ENCODE results near the gene ST3GAL4.
"Not testable (repeated sequence)": the region's sequence is repeated elsewhere in the genome, so short reads cannot be mapped to it uniquely, and the experiment has no call there.

The ST3GAL4 gene

DNA sequence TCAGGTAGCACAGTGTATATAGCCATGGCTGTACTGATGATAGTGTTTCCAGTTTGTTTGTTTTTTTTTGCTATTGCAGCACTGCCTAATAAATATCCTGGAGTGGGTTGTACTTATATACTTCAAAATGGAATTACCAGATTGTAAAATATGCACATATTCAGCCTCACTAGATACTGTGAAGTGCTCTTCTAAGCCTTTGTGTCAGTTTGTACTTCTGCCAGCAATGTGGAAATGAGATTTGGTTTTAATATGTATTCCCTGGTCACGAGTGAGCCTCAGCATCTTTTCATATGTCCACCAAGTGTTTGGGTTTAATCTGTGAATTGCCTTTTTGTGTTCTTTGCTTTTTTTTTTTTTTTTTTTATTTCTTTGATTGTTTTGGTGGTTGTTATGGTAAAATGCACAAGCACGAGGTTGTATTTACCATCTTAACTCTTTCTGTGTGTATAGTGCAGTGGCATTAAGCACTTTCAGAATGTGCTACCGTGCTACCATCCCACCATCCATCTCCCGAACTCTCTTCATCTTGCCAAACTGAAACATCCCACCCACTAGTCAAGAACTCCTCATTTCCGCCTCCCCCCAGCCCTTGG is 34.9 kb downstream of the ST3GAL4 start:
- DNase-seq (ENCODE audit: low spot score), result no peak

GRCh38 chr11:126391286-126391954 is 35.9 kb downstream of the ST3GAL4 start:
- no peak for DNase-seq (ENCODE audit: low spot score)

- DNase-seq (ENCODE audit: low spot score), result no peak
Measured at GRCh38 chr11:126391970-126392632, 36.6 kb downstream of the ST3GAL4 start.

DNA sequence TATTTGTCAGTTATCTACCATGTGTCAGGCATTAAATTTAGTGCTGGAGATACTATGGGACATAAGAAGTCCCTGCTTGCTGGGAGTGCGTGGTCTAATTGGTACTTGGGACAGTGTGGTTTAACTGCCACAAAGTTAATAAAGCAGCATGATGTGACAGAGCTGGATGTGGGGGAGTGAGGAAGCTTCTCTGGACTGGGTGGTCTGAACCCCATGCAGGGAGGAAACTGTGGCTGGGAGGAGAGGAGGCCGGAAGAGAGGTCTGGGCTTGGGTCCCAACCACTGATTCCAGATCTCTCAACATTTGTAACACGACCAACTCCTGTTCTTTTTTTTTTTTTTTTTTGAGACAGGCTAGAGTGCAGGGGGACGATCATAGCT is 37.1 kb downstream of the ST3GAL4 start:
- no peak for DNase-seq (ENCODE audit: low spot score)

GRCh38 chr11:126393143-126393542 is 37.7 kb downstream of the ST3GAL4 start:
- DNase-seq (ENCODE audit: low spot score), result no peak

GRCh38 chr11:126394036-126394435 is 38.5 kb downstream of the ST3GAL4 start:
- no peak for DNase-seq (ENCODE audit: low spot score)

DNA sequence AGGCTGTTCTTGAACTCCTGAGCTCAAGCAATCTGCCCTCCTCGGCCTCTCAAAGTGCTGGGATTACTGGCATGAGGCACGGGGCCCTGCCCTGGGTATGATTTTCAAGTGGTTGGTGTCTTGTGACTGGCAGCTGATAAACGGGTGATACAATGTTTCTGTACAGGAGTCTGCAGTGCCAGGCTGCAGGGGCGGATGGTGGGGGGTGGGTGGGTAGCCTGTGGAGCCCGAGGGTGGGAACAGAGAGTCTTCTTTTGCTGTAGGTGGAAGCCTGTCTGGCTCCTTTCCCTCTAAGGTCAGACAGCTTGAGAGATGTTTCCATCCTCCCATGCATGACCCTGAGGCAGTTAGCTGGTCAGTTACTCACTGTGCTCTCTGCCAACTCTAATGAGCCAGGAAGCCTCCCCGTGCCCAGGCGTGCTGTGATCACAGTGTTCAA is 39.2 kb downstream of the ST3GAL4 start:
- DNase-seq (ENCODE audit: low spot score), result not testable (repeated sequence)

DNA sequence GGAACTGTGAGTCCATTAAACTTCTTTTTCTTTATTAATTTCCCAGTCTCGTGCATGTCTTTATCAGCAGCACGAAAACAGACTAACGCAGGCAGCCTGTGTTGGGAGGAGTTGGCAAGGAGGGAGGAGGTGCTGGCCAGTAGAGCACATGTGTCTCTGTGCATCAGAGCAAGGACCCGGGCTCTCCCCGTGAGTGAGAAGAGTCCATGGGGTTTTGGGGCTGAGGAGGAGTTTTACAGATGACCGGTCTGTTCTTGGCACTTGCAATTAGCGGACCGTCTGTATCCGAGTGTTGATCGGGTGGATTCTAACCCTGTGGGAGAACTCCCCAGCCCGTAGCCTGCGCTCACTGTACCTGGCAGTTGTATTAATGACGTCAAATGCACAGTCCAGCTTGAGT is 40.3 kb downstream of the ST3GAL4 start:
- DNase-seq (ENCODE audit: low spot score), result not testable (repeated sequence)

GRCh38 chr11:126396266-126396665 is 40.8 kb downstream of the ST3GAL4 start:
- DNase-seq (ENCODE audit: low spot score), result not testable (repeated sequence)

DNA sequence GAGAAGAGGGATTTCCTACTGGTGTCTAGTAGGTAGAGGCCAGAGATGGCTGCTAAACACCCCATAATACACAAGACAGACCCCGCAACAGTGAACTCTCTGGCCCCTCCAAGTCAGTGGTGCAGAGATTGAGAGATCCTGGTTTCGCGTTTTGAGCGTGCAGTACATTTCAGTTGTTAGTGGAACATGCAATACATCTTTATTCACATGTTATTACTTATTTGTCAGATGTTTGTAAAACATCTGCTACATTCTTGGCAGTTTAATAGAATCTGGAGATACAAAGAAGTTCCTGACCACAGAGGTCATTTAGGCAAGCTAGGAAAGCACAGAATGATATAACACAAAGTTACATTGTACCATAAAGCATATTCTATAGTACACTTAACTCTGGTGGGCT is 41.5 kb downstream of the ST3GAL4 start:
- DNase-seq (ENCODE audit: low spot score), result no peak

- no peak for DNase-seq (ENCODE audit: low spot score)
Measured at GRCh38 chr11:126398296-126398695, 42.8 kb downstream of the ST3GAL4 start.

DNA sequence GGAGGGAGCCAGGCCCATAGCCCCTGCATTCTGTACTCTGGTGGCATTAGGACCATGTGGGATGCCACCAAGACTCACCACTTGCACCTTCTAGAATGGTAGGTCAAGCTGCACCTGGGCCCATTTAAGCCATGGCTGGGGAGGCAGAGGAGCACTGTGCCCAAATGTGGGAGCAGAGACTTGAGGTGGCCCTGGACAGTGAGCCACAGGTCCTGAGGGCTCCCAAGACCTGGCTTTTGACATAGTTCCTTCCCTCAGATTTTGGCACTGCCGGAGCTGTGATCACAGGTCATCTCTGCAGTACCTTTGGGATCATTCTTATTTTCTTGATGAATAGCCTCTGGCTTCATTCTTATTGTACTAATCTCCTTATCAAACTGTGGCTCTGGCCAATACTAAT is 43.2 kb downstream of the ST3GAL4 start:
- DNase-seq (ENCODE audit: low spot score), result no peak

DNA sequence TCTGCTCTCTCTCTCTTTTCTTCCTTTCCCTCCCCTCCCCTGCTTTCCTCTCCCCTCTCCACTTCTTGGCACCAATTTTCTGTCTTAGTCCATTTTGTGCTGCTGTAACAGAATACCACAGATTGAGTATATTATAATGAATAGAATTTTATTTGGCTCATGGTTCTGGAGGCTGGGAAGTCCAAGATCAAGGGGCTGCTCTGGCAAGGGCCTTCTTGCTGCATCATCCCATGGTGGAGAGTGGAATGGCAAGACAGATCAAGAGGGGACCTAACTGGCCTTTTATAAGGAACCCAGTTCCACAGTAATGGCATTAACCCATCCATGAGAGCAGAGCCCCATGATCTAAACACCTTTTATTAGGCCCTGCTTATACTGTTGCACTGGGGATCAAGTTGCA is 44.5 kb downstream of the ST3GAL4 start:
- no peak for DNase-seq (ENCODE audit: low spot score)

DNA sequence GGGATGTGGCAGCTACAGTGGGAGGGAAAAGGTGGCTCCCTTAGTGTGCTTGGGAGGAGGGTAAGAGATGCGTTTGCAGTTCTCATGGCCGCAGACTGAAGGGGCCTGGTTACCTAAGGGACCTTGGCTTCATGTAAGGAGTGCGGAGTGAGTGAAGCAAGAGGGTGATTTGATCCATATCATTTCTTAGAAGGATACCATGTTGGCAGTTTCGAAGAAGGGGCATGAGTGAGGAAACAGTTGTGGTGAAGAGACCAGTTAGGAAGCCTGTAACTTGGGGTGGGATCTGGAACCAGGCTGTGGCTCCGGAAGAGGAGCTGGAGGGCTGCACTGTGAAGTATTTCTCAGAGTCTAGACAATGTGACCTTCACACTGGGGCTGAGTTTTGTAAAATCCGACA is 45.0 kb downstream of the ST3GAL4 start:
- no peak for DNase-seq (ENCODE audit: low spot score)

- DNase-seq (ENCODE audit: low spot score), result no peak
Measured at GRCh38 chr11:126403022-126403581, 47.6 kb downstream of the ST3GAL4 start.

- no peak for DNase-seq (ENCODE audit: low spot score)
Measured at GRCh38 chr11:126403658-126404057, 48.2 kb downstream of the ST3GAL4 start.

DNA sequence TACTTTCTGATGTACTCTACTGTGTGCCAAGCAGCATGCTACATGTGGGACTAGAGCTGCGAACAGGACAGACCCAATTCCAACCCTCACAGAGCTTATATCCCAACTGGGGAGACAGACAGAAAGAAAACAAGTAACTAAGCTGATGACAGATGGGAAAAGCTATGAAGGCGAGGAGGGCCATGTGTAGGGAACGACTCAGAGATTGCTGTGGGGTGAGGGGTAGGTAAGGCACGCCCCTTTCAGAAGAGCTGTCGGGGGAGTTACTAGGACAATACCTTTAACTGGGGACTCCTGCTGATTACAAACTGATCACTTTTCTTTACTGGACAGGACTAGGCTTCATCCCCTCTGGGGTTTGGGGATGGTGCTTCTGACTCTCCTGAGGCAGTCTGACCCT is 48.9 kb downstream of the ST3GAL4 start:
- no peak for DNase-seq (ENCODE audit: low spot score)

- no peak for DNase-seq (ENCODE audit: low spot score)
Measured at GRCh38 chr11:126405374-126405773, 49.9 kb downstream of the ST3GAL4 start.

DNA sequence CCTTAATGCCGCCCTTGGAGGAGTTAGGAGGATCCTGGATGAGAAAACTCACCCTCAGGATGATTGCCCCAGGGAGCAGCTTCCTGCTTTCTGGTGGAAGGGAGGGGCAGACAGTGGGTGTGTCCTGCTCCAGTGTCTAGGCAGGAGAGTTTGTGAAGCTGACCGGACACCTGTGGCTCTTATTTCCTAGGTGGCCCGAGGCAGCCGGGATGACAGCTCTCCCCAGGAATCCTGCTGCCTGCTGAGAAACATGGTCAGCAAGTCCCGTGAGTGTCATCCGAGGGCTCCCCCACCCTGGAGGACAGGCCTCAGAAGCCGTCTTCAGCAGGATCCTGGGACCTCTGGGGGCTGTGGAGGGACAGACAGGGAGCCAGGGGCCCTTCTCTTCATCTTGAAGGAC is 50.4 kb downstream of the ST3GAL4 start:
- no peak for DNase-seq (ENCODE audit: low spot score)

DNA sequence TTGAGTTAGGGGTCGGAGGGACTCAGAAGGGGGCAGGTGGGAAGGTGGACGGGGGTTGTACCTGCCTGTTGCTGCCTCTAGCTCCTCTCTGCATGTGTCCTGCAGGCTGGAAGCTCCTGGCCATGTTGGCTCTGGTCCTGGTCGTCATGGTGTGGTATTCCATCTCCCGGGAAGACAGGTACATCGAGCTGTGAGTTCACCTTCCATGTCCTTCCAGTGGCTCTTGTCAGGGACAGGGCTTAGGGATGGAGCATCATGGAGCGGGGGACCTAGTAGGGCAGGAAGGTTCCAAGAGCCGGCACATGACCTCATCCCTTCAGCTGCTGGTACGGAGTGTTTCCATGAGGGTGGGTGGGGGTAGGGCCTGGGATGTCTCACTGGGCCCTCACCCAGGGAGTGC is 50.9 kb downstream of the ST3GAL4 start:
- no peak for DNase-seq (ENCODE audit: low spot score)

- DNase-seq (ENCODE audit: low spot score), result no peak
Measured at GRCh38 chr11:126407101-126407521, 51.6 kb downstream of the ST3GAL4 start.

DNA sequence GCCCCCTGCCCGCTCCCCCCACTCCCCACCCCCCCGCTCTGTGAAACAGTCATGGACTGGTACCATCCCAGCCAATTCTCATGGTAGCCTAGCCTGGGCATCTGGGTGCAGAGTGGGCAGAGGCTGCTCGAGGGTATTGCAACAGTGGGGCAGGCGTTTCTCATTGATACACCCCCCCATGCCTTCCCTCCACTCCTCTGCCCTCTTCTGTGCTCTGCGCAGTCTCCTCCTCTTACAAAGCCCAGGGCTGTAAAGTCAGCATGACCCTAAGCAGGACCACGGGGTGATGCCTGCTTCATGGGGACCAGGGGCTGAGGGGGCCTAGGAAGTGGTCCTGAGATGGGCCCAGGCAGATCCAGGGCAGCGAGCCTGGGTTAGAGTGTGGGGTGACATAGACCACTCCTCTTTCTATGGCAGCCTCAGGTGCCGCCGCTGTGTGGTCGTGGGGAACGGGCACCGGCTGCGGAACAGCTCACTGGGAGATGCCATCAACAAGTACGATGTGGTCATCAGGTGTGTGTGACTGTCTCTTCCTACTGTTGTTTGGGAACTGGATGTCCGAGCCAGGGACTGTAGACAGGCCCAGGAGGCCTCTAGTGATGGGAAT is 52.3 kb downstream of the ST3GAL4 start:
- no peak for DNase-seq (ENCODE audit: low spot score)

DNA sequence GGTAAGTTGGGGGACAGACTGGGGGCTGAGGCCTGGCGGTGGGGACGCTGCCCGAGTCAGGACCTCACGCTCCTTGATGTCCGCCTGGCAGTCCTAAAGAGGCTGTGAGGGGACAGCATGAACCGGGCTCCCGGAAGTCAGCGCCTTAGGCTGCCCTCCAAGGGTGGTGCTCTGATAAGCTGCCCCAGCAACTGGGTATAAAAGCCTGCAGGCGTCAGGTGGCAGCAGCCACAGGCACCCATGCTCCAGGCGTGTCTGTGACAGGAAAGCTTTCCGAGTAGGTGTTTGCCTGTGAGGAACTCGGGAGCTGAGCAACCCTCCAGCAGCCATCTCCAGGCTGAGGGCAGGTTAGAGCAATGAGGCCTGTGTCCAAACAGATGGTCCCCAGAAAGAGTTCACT is 53.0 kb downstream of the ST3GAL4 start:
- DNase-seq (ENCODE audit: low spot score), result no peak

All from hepatic stellate cell (primary cell).